Stimulated activated CD4-positive, alpha-beta T cell treated with anti-CD3 and anti-CD28 coated beads, Interleukin-12 subunit alpha, Interleukin-12 subunit beta, amount 100 ng/mL, for 48 hours (primary cell): ENCODE data around the gene RFX2.

Experiments used
- DNase-seq, 3 donors: peaks; one replicate each; pipeline ENCODE4 v3.0.0-alpha.2; 2020; ENCODE audit warnings: low read depth in 2 of 3, low spot score in 1 of 3

Gene RFX2

DNA sequence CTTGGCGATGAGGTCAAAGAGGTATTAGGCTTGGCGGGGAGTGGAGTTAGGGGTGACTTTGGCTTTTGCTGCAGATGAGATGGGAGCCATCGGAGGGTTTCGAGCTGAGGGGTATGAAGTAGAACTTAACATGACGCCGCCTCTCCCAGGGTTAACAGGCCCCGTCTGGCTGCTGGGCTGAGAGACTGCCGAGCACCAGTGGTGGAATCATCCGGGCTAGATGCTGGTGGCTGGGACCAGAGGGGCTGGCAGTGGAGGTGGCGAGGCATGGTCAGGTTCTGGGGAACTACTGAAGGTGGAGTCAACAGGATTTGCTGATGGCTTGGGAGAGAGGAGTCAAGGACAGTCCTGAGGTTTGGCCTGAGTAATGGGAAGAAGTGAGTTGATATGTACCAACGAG lies 4.9 kb downstream of the RFX2 start:
- no peak for DNase-seq

DNA sequence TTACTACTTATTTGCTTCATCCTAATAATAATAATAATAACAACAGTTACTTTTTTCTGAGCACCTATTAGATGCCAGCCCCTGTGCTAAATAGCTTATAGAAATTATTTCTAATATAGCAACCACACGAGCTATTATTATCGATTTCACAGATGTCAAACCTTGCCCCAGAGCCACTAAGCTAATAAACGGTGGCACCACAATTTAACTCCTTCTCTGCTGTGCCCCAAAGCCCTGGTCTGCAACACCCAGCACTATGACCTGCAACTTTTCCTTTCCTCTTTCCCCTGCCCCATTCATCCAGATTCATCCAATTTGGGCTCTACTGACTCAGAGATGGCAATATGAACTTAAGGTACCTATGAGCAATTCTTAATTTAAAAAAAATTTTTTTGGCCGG lies 6.4 kb downstream of the RFX2 start:
- DNase-seq: no peak

DNA sequence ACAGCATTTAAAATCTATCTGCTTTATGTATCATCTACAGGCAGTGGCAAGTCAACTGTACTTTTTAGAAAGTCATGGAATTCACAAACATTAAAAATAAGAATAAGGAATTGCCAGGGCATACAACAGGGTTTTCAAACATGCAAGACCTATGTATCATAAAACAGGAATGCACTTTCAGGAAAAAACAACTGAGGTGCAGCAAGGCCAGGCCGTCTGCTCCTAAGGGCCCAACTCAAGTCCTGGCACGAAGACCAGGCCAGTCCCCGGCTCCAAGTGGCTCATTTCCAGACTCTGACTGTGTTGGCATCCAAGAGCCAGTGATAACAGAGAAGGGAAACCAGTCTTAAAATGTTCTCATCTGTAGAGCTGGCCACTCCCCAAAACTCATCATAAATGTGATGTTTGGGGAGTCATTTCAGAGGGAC lies 7.1 kb downstream of the RFX2 start:
- DNase-seq: no peak

DNA sequence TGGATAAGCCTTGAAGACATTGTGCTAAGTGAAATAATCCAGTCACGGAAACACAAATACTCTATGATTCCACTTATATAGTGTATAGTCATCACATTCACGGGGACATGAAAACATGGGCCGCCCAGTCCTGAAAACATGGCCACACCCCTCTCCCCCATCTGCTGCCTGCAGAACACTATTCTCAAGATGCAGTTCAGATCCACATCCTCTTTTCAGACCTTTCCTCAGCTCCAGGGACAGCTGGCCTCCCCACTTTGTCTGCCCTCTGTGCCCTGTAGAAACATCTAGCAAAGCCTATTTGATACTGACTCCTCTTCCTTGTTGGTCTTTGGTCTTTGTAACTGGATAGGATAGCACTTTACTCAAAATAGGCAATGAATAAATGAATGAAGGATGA lies 8.3 kb downstream of the RFX2 start:
- no peak for DNase-seq

DNA sequence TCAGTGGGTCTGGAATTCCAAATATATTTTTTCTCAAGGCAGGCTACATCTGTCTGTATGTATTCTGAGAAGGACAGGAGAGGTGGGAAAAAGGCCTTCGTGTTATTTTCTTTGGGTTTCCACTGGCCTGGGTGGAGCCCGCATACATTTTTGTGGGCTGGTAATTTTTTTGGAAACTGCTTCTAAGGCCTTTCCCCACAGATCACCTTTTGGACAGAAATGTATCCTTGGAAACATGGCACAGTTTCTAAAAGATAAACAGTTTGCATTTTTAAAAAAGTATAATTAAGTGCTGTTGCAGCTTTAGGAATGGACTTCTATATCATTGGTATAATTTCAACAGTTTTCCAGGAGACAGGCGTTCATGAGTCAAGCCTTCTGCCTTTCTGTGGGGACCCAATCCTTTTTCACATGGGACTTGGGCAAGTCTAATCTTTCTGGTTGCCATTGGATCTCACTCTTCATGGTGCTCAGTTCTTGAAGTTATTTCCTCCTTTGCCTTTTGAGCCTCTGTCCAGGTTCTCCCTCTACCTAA lies 8.9 kb downstream of the RFX2 start:
- no peak for DNase-seq

DNA sequence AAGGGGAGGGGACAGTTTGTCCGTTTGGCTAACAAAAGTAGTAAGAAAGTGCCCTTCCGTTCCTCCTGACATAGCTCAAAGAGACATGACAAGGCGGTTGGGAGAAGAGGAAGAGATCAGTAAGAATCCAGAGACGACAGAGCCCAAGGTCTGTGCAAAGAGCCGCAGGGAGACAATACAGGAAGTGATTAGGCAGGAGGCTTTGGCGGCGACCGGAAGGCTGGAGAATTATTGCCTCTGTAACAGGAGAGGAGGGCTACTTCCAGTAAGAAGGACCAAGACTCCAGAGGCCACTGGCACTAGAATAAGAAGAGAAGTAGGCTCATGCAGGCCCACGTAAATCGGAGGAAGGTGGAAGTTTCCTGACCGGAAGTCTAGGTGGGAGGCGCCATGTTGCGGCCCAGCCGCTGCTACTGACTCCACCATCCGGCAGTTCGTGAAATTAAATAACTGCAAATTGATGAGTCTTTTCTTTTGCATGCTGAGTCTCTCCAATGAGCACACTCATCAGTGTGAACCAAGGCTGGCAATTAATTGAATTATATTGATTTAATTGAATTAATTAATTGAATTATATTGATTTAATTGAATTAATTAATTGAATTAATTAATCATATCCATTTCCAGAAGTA lies 9.9 kb downstream of the RFX2 start:
- DNase-seq: peak in 1 of 3 donors; percentile 13

DNA sequence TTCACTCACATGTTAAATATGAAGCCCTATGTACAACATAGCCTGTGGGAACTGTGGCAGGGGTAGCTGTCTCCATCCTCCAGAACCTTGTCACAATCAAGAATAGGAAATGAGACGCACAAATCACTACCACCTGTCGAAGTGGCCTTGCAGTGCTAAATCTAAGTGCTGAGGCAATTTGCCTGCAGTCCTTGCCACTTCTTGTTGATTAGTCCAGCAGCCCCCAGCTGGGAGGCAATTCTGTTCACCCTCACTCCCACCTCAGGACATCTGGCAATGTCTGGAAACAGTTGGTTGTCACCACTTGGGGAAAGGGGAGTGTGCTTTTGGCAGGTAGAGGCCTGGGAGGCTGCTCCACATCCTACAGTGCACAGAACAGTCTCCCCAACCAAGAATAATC lies 10.7 kb downstream of the RFX2 start:
- no peak for DNase-seq

DNA sequence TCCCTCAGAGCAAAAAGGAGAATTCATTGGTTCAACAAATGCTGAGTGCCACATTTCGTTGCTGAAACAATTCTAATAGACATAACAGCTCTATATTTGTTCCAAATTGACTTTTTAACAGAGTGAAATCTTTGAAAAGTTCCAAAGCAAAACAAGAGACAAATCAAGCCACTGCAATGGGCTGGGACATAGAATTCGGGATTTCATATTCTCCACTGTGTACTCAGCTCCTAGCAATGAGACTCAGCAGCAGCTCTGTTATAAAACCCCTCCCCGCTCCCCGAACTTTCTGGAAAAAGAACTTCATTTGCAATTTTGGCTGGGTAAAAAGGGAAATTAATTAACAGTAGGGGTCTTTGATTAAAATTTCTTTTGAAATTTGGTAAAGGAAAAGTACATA lies 11.3 kb downstream of the RFX2 start:
- no peak for DNase-seq

DNA sequence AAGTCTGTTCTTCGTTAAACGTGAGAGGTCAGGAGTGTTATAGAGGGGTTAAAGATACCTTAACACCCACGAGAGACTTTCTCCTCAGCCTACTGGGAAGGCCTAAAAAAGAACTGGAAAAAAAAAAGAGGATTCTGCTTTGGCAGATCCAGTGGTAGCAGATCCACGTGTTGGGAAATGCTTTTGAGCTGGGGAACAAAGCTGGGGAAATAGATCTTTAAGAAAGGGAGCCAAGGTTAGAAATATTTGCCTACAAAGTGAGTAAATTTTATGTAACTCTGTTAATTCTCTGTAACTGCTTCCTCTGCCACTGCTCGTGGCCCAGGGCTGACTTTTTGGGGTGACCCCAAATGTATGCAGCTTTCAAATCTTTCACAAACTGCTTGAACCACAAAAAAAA lies 11.7 kb downstream of the RFX2 start:
- DNase-seq: no peak

DNA sequence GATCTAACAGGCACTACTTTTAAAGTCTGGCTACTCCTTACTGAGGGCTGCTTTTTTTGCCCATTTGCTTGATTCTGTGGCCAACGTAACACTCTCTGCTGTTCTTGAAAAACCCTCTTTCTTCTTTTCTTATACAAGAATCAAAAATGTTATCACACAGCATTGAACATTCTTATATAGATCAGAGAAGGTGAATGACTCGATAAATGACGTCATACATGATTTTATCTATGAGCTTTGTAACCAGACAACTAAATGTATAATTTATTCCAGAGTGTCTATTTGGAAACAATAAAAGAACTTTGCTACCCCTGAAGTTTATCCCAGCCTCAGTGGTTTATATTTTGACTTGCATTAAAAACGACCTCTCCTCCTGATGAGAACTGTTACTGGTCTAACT lies 12.4 kb downstream of the RFX2 start:
- no peak for DNase-seq

DNA sequence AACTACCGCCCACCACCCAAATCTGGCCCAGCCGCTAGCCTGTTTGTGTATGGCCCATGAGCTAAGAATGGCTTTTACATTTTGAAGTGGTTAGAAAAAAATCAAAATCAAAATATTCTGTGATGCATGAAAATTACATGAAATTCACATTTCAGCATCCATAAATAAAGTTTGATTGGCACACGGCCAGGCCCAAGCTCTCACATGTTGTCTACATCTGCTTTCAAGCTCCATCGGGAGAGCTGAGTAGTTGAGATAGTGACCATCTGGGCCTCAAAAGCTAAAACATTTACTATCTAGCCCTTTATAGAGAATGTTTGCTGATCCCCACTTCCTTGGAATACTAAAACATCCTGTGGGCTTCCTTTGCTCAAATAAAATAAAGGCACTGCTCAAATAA lies 14.5 kb downstream of the RFX2 start:
- no peak for DNase-seq

DNA sequence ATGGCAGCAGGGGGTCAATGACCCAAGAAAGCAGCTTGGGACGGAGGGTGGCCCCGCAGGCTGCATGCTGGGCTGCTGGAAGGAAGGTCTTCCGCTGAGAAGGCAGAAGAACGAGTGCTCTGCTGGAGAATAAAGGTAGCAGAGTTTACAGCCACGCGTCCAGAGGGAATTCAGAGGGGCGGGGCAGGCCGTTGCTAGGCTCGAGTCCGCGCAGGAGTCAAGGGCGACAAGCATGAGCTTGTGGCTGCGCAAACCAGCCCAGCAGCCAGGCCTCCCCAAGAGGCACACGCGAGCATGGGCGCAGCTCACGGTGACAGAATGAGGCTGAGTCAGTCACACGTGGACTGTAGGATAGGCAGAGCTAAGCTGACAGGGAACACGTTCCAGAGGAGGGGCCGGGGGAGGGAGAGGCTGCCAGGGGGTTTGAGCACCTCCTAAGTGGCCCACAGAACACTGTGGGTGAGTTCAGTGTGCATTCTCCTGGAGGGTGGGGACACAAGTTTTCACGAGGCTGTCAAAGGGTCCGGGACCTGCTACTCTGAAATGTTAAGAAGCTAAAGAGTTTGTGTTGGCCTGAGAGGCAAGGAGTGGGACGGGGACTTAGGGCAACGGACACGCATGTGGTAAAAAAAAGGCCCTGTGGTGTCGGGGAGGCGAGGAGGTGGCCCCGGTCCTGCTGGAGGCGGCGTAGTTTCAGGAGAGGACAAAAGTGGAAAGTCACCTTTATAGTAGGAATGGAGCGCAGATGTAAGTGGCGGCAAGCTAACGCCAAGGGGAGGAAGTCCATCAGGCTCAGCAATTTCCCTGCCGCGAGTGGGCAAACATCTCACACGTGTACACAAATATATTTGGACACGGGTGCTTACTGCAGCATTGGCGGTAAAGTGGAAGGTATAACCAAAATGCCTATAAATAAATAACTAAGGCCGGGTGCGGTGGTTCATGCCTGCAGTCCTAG lies 17.7 kb downstream of the RFX2 start:
- no peak for DNase-seq

DNA sequence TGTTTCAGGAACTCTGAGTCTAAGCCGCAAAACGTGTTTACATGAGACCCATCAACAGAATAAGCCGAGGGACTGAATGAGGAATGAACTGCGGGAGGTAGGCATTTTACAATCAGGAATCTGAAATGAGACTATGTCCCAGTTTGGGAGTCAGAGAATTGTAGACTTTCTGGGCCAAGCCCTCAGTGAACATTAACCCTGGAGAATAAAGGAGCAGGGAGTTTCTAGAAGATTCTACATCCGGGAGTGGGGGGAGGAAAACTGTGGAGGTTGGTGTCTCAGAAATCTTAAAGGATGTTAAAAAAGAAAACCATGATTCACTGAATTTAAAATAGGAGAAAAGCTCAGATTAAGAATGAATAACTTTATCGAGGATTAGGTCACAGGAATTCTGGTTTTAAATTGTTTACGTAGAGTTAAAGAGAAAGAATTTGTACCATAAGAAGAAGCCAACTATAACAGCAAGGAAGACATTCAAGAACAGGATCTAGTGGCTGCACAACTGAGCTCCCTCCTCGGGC lies 18.5 kb downstream of the RFX2 start:
- no peak for DNase-seq

DNA sequence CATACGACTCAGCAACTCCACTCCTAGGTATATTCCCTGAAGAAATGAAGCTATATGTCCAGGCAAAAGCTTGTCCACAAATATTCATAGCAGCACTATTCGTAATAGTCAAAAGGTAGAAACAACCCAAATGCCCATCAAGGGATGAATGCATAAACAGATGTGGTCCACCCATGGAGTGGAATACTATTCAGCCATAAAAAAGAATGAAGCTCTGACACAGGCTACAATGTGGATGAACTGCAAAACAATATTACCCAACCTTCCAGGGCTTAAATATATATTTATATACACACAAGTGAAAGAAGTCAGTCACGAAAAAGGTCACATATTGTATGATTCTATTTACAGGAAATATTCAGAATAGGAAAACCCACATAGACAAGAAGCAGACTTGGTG lies 19.7 kb downstream of the RFX2 start:
- no peak for DNase-seq

DNA sequence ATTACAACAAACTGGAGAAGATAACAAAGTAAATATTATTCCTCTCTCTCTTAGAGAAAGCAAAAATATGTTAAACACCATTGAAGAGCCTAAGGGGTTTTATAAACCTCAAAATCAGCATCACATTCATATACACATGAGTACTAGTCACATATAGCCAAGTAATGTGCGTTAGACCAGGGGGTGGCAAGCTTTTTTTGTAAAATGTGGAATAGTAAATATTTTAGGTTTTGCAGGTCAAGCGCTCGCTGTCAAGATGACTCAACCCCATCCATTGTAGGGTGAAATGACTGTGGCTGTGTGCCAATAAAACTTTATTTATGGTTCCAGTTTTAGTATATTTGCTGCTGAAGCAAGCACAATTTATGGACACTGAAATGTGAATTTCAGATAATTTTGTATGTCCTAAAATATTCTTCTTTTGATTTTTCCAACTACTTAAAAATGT lies 21.7 kb downstream of the RFX2 start:
- DNase-seq: no peak

DNA sequence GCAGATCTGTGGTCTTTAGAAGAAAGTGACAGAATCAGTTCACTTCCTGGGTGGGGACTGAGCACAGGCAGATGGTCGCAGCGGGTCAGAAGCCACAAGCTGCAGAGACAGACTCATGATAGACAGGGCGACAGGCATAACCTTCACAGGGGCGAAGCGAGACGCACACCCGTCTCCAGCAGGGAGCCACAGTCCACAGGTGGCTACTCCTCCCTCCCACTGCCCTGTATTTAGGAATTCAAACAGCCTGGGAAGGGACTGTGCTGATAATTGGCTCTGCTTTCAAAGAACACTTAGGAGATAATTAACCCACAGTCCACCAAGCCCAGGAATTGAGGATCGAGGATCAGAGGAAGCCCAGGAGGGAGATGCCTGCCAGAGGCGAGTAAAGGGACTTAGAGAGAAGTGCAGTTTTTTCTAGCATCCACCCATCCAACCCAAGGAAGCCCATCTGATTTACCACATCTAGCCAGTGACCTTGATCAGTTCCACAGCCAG lies 23.2 kb downstream of the RFX2 start:
- DNase-seq: no peak

DNA sequence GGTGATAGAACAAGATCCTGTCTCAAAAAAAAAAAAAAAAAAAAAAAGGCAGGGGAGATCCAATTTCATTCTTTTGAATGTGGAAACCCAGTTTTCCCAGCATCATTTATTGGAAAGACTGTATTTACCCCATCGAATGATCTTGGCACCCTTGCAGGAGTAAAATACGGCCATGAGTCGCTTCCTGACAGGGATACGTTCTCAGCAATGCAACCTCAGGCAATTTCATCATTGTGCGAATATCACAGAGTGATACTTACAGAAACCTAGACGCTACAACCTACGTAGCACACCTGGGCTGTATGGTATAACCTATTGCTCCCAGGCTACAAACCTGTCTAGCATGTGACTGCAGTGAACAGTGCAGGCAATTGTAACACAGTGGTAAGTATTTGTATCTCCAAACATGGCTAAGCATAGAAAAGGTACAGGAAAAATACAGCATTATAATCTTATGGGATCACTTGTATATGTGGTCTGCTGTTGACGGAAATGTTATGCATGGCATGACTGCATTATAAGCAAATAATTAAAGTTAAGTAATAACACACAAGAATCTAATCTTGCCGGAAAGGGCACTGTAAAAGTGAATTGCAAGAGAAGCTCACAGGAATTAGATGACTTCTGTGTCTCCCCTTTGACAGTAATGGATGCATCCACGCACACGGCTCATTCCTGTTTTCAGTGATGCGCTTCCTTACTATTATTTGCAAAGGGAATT lies 24.1 kb downstream of the RFX2 start:
- no peak for DNase-seq

DNA sequence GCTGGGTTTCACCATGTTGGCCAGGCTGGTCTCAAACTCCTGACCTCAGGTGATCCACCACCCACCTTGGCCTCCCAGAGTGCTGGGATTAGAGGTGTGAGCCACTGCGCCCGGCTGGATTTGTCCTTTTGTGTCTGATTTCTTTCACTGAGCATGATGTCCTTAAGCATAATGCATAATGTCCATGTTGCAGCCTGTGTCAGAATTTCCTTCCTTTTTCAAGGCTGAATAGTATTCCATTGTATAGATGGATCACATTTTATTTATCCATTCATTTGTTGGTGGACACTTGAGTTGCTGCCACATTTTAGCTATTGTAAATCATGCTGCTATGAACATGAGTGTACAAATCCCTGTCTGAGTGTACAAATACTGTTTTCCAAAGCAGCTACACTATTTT lies 25.5 kb downstream of the RFX2 start:
- no peak for DNase-seq

DNA sequence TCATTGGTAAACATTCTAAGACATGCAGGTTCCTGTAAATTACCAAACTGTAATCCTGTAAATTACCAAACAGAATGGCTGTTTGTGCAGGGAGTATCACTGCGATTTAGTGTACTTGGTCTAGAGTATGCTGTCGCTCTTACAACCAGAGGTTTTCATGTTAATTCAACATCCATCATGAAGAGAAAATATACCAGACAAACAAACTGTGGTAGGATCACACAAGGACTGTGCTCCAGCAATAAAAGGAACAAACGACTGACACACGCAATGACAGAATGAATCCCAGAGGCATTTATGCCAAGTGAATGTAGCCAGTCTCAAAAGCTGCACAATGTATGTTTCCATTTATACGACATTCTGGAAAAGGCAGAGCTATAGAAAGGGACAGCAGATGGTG lies 31.2 kb downstream of the RFX2 start:
- DNase-seq: no peak

DNA sequence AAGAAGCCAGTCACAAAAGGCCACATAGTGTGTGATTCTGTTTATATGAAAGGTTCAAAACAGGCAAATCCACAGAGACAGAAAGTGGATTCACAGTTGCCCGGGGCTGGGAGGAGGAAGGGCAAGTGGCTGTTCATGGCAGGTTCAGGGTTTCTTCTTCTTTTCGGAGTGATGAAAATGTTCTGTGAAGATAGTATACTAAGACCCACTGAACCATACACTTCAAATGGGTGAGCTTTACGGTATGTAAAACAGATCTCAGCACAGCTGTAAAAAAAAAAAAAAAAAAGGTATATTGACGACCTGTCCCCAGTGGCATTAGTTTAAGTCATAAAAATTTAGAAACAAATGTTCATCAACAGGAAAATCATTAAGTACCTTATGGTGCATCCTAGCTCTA lies 32.2 kb downstream of the RFX2 start:
- no peak for DNase-seq
